Spinal cord (tissue), 10 donors: ENCODE data around the gene WAC. TPM values are rescaled to one million over a fixed set of nuclear protein-coding genes. Genes with fewer than 3 reads are reported as not detected.
A peak's percentile ranks its signal among the peaks of the same experiment; 100 is the strongest.

Experiments used
- DNase-seq, 6 donors: peaks; one replicate each; pipeline versions ENCODE4 v3.0.0 to v3.0.0-alpha.2; 2013 to 2015; ENCODE audit warnings: low spot score in 6 of 6, low read depth in 4 of 6
- H3K27ac ChIP-seq: one replicate; pipeline ENCODE4 v1.5.1; 2013; ENCODE audit warnings: low read depth, low read length, control low read depth
- H3K27me3 ChIP-seq: one replicate; pipeline ENCODE4 v1.6.1; 2013; ENCODE audit warnings: low read length; ENCODE audit not compliant: control insufficient read depth, insufficient read depth
- H3K36me3 ChIP-seq: one replicate; pipeline ENCODE4 v1.6.1; 2013; ENCODE audit warnings: low read length; ENCODE audit not compliant: control insufficient read depth, insufficient read depth
- H3K4me1 ChIP-seq: one replicate; pipeline ENCODE4 v1.6.1; 2013; ENCODE audit warnings: low read length; ENCODE audit not compliant: control insufficient read depth, insufficient read depth
- H3K4me3 ChIP-seq: one replicate; pipeline ENCODE4 v1.5.1; 2013; ENCODE audit warnings: low read depth, low read length, control low read depth
- H3K9me3 ChIP-seq: one replicate; pipeline ENCODE4 v1.6.1; 2013; ENCODE audit warnings: low read length; ENCODE audit not compliant: control insufficient read depth, insufficient read depth
- WGBS: methylation state at CpG from one replicate; pipeline ENCODE4 v1.1.5; 2013; ENCODE audit warnings: missing lambda C conversion rate; ENCODE audit not compliant: insufficient coverage; 5-methylcytosine and 5-hydroxymethylcytosine counted together
- polyA plus RNA-seq, 2 donors: library from polyadenylated mRNA; unstranded; fragments of 120-200 nt; gene quantifications; one replicate each; pipeline ENCODE4 v1.2.1, GENCODE V29; 2013; ENCODE audit not compliant: insufficient read length in 2 of 2
- total RNA-seq, 2 donors: library from RNA; depleted of rRNA in 1 of 2; stranded (reverse); fragments of 120-200 nt in 1 of 2; fragments of >200 nt in 1 of 2; gene quantifications; one replicate each; pipeline versions ENCODE4 v1.2.3 to v1.2.4, GENCODE V29; 2013 to 2014
- donor health status: healthy.

WAC gene
- total and polyA plus RNA-seq, 4 donors = 91.6 to 127 (median 107) TPM

DNA sequence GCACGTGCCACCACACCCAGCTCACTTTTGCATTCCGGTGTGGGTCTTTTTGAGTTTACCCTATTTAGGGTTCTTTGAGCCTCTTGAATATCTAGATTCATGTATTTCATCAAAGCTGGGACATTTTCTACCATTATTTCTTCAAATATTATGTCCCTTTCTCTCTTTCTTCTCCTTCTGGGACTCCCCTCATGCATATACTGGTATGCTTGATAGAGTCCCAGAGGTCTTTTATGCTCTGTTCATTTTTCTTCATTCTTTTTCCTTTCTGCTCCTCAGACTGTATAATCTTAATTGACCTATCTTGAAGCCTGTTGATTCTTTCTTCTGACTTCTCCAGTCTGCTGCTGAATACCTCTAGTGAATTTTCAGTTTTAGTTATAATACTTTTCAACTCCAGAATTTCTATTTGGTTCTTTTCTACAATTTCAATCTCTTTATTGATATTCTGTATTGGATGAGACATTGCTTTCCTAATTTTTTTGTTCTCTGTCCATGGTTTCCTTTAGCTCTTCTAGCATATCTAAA is 9.1 kb upstream of the WAC start:
- WGBS = no CpG with 5 or more reads among the region's 2 CpGs
- DNase-seq = no peak
- H3K27ac ChIP-seq = no peak overlapping the region
- H3K4me1 ChIP-seq = no peaks in the 10 kb centered on the region
- peaks cover 13% of the 10 kb centered on the region for H3K36me3 ChIP-seq
- no peak overlapping the region for H3K4me3 ChIP-seq
- H3K9me3 ChIP-seq = peaks cover 2% of the 10 kb centered on the region
- H3K27me3 ChIP-seq = no peaks in the 10 kb centered on the region

GRCh38 chr10:28530751-28531150 is 2.2 kb upstream of the WAC start:
- 80% methylated on average over 3 of the region's 3 CpGs for whole genome bisulfite sequencing
- Histone ChIP-seq H3K27me3 (no peaks in the 10 kb centered on the region), H3K4me1 (peaks cover 7% of the 10 kb centered on the region), H3K9me3 (no peaks in the 10 kb centered on the region), H3K4me3 (no peak overlapping the region), H3K27ac (no peak overlapping the region), H3K36me3 (peaks cover 2% of the 10 kb centered on the region)
- no peak for DNase-seq

DNA sequence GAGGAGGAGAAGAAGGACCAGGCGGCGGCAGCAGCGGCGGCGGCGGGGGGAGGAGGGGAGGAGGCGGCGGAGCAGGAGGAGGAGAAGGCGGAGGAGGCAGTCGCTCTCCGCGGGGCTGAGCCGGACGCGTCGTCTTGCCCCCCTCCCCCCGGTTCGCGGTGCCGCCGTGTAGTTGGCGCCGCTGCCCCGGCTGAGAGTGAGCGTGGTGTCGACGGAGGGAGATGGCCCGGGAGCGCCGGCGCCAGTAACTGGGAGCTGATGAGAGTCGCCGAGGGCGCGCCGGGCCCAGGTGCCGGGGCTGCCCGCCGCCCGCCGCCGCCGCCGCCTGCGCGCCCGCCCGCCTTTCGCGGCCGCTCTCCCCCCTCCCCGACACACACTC is 257 bp downstream of the WAC start:
- Histone ChIP-seq H3K36me3 (peaks cover 6% of the 10 kb centered on the region), H3K27me3 (no peaks in the 10 kb centered on the region), H3K9me3 (no peaks in the 10 kb centered on the region), H3K4me3 (peak overlapping the region; percentile 95), H3K4me1 (peaks cover 9% of the 10 kb centered on the region), H3K27ac (peak overlapping the region; percentile 100)
- DNase-seq = no peak
- WGBS = 0% methylated on average over 28 of the region's 52 CpGs

DNA sequence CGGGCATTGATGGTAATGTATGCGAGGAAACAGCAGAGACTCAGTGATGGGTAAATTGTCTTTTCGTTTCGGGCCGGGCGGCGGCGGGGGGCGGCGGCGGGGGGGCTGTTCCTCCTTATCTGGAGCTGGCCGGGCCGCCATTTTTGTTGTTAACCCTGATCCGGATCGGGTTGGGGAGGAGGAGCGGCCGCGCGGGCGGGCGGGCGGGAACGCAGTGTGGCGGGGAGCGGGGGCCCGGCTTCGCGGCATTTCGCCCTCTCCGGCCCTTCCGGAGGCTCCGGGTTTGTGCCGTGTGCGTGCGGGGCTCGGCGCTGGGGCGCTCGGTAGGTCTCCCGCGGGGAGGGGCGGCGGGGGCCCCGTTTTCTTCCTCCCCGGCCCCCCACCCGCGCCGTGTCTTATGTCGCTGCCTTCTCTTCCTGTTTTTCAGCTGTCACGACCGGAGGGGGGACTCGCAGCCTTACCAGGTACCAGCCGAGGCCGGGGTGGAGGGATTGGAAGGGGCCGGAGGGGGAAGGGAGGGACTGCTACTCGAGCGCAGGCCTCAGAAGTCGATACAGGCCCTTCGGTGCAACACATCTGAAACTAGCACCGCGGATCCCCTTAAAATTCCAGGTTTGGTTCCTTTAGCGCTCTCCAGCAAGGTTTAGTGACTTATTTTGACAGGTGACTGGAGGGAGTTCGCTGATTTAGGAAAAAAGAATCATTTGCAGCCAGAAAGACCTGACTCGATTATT is 820 bp downstream of the WAC start:
- under 1% methylated on average over 54 of the region's 64 CpGs for WGBS

DNA sequence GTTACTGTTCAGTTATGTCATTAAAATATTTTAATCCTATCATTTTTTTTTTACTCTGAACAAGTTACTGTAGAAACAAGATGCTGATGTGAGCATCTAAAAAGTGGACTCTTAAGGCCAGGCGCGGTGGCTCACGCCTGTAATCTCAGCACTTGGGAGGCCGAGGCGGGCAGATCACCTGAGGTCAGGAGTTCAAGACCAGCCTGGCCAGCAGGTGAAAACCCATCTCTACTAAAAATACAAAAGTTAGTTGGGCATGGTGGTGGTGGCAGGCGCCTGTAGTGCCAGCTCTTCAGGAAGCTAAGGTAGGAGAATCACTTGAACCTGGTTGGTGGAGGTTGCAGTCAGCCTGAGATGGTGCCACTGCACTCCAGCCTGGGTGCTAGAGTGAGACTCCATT is 2.9 kb downstream of the WAC start:
- no peak for DNase-seq
- no peak overlapping the region for H3K4me3 ChIP-seq
- H3K9me3 ChIP-seq = no peaks in the 10 kb centered on the region
- H3K4me1 ChIP-seq = peaks cover 9% of the 10 kb centered on the region
- no peaks in the 10 kb centered on the region for H3K27me3 ChIP-seq
- peaks cover 16% of the 10 kb centered on the region for H3K36me3 ChIP-seq
- 93% methylated on average over 4 of the region's 6 CpGs for WGBS
- no peak overlapping the region for H3K27ac ChIP-seq

More for the DNA sequence above, 820 bp downstream of the WAC start:
- H3K27ac ChIP-seq = peak overlapping the region; percentile 100
- peaks cover 10% of the 10 kb centered on the region for H3K36me3 ChIP-seq
- DNase-seq = peak in 5 of 6 donors; percentile 36 to 79 (median 46)
- H3K4me1 ChIP-seq = peaks cover 9% of the 10 kb centered on the region
- H3K4me3 ChIP-seq = peak overlapping the region; percentile 95
- no peaks in the 10 kb centered on the region for H3K27me3 ChIP-seq
- H3K9me3 ChIP-seq = no peaks in the 10 kb centered on the region

- H3K9me3 ChIP-seq = no peaks in the 10 kb centered on the region
- peaks cover 4% of the 10 kb centered on the region for H3K4me1 ChIP-seq
- H3K27me3 ChIP-seq = no peaks in the 10 kb centered on the region
- no peak overlapping the region for H3K27ac ChIP-seq
- WGBS = no CpG with 5 or more reads among the region's 1 CpG
- no peak for DNase-seq
- H3K36me3 ChIP-seq = peaks cover 17% of the 10 kb centered on the region
- no peak overlapping the region for H3K4me3 ChIP-seq
These were observed 5.7 kb downstream of the WAC start for GRCh38 chr10:28538595-28538994.

- DNase-seq = no peak
- H3K36me3 ChIP-seq = peaks cover 26% of the 10 kb centered on the region
- H3K9me3 ChIP-seq = no peaks in the 10 kb centered on the region
- no peaks in the 10 kb centered on the region for H3K27me3 ChIP-seq
- H3K4me1 ChIP-seq = peaks cover 4% of the 10 kb centered on the region
- WGBS = no CpG with 5 or more reads among the region's 3 CpGs
- H3K27ac ChIP-seq = no peak overlapping the region
- H3K4me3 ChIP-seq = no peak overlapping the region
These were observed 7.2 kb downstream of the WAC start for GRCh38 chr10:28540145-28540544.

DNA sequence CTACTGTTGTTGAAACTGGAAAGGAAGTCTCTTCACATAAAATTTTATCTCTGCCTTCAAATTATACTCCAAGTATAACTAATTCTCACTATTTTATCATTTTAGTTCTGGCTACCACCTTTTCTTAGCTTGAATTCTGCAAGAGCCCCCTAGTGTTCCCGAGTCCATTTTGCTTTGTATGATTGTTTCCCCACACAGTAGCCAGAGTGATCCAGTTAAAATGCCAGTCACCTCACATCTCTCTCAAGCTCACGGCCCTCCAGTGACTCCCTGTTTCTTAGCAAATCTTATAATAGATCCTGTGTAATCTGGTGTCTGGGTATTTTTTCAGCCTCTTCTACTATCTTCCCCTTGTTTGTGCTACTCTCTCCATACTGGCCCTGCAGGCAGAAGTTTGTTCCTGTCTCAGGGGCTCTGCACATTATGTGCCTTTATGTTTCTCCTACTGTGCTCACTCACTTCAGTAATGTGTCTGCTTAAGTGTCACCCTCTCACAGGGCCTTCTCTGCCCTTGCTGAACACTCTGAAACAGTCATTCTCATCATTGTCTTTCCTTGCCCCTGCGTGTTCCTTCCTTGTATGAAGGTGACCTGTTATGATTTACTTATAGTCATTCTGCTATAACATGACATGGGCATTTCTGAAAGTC is 8.9 kb downstream of the WAC start:
- Histone ChIP-seq H3K4me3 (no peak overlapping the region), H3K4me1 (no peaks in the 10 kb centered on the region), H3K36me3 (peaks cover 21% of the 10 kb centered on the region), H3K27me3 (no peaks in the 10 kb centered on the region), H3K9me3 (no peaks in the 10 kb centered on the region), H3K27ac (no peak overlapping the region)
- peak in 2 of 6 donors; percentile 10 to 39 for DNase-seq
- WGBS = no CpG with 5 or more reads among the region's 3 CpGs

GRCh38 chr10:28542728-28543127 is 9.8 kb downstream of the WAC start:
- Histone ChIP-seq H3K4me3 (no peak overlapping the region), H3K9me3 (no peaks in the 10 kb centered on the region), H3K4me1 (no peaks in the 10 kb centered on the region), H3K36me3 (peaks cover 24% of the 10 kb centered on the region), H3K27me3 (no peaks in the 10 kb centered on the region), H3K27ac (no peak overlapping the region)
- DNase-seq = no peak

DNA sequence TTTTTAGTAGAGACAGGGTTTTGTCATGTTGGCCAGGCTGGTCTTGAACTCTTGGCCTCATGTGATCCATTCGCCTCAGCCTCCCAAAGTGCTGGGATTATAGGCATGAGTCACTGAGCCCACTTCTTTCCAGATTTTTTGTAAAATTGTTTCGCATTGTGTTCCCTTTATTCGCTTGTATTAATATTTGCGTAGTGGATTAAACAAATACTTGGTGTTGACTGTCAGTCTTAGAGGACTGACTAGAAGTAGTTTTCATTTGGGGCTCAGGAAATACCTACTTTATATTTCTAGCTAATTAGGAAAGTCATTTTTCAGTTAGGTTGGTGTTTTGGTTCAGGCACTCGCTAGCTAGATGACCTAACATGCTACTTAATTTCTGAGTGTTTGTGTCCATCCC is 11.1 kb downstream of the WAC start:
- Histone ChIP-seq H3K4me1 (no peaks in the 10 kb centered on the region), H3K36me3 (peaks cover 19% of the 10 kb centered on the region), H3K4me3 (no peak overlapping the region), H3K27me3 (no peaks in the 10 kb centered on the region), H3K9me3 (no peaks in the 10 kb centered on the region), H3K27ac (no peak overlapping the region)
- DNase-seq = no peak
- 96% methylated on average over 2 of the region's 5 CpGs for WGBS
